T-helper 1 cell treated with Interleukin-12 subunit alpha and Interleukin-12 subunit beta and Interleukin-4 antibody, amounts not matched to agents 30 μg/mL and 1 μg/mL, for 36 hours (primary cell): ENCODE measurements around the gene ZFP62.
"Not testable (repeated sequence)": the region's sequence is repeated elsewhere in the genome, so short reads cannot be mapped to it uniquely, and the experiment has no call there.

Experiments
- H3K27ac Mint-ChIP-seq: one replicate; pipeline ENCODE4 v1.8.0; 2021; ENCODE audit warnings: mild to moderate bottlenecking, mixed read lengths
- H3K27me3 Mint-ChIP-seq: one replicate; pipeline ENCODE4 v1.8.0; 2021; ENCODE audit warnings: low read depth, mixed read lengths
- H3K36me3 Mint-ChIP-seq: one replicate; pipeline ENCODE4 v1.8.0; 2021; ENCODE audit warnings: low read depth, mixed read lengths
- H3K4me1 Mint-ChIP-seq: one replicate; pipeline ENCODE4 v1.8.0; 2021; ENCODE audit warnings: low read depth, mixed read lengths
- H3K4me3 Mint-ChIP-seq: one replicate; pipeline ENCODE4 v1.8.0; 2021; ENCODE audit warnings: mild to moderate bottlenecking, moderate library complexity, mixed read lengths
- H3K9me3 Mint-ChIP-seq: one replicate; pipeline ENCODE4 v1.8.0; 2021; ENCODE audit warnings: mixed read lengths

Gene ZFP62

GRCh38 chr5:180860887-180861822 lies at the start of gene ZFP62:
Gene ZFP62, minus strand, starts transcription at chr5:180861276. Its CDS starts 57 bp downstream, at chr5:180861219.
- Mint-ChIP-seq H3K36me3 (peaks cover 16% of the 10 kb centered on the region), H3K9me3 (no peaks in the 10 kb centered on the region), H3K4me1 (peaks cover 15% of the 10 kb centered on the region), H3K4me3 (peak within 1 kb of the TSS; percentile 96), H3K27me3 (peaks cover 7% of the 10 kb centered on the region), H3K27ac (peak within 1 kb of the TSS; percentile 96)

DNA sequence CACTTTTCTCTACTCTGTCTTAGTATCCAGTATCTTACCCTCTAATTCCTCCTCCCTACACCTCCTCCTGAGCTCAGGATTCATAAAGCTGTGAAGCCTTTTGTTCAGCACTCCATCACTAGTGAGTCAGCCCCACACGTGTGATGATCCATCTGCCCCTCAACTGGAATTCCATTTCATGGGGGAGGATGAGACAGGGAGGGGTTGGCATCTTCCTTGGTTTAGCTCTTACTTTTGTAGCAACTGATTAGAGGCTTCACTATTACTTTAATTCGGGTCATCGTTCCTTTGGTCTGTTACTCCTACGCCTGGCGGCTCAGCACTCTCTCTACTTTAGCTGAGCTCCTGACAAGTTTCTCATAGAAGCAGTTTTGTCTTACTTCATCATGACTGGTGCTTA lies 49.7 kb upstream of the ZFP62 start:
- H3K4me3 Mint-ChIP-seq, result no peak overlapping the region
- no peak overlapping the region for H3K27ac Mint-ChIP-seq
- H3K4me1 Mint-ChIP-seq, result peaks cover 3% of the 10 kb centered on the region
- no peaks in the 10 kb centered on the region for H3K36me3 Mint-ChIP-seq
- H3K9me3 Mint-ChIP-seq, result no peaks in the 10 kb centered on the region
- H3K27me3 Mint-ChIP-seq, result no peaks in the 10 kb centered on the region

- no peaks in the 10 kb centered on the region for H3K27me3 Mint-ChIP-seq
- no peaks in the 10 kb centered on the region for H3K9me3 Mint-ChIP-seq
- H3K27ac Mint-ChIP-seq, result no peak overlapping the region
- no peaks in the 10 kb centered on the region for H3K36me3 Mint-ChIP-seq
- H3K4me3 Mint-ChIP-seq, result no peak overlapping the region
- H3K4me1 Mint-ChIP-seq, result peaks cover 3% of the 10 kb centered on the region
These were observed 49.1 kb upstream of the ZFP62 start for GRCh38 chr5:180910182-180910581.

DNA sequence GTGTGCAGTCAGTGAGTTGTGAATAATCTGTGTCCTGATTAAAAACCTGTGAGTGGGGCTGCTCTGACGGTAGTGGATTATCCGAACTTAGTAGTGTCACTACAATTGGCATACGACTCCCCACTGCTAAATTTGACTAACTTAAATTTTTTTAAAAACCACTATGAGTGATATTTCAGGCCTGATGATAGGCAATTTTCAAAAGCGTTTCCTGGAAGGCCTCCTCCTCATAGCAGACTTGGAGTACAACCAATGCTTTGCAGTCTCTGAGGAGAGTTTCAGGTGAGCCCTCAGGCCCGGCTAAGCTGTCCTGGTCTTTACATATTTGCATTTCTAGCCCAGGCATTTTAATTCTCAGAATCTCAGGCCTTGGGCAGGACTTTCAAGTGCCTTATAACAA lies 48.7 kb upstream of the ZFP62 start:
- H3K4me3 Mint-ChIP-seq, result no peak overlapping the region
- no peaks in the 10 kb centered on the region for H3K9me3 Mint-ChIP-seq
- H3K27ac Mint-ChIP-seq, result no peak overlapping the region
- H3K36me3 Mint-ChIP-seq, result no peaks in the 10 kb centered on the region
- H3K27me3 Mint-ChIP-seq, result no peaks in the 10 kb centered on the region
- H3K4me1 Mint-ChIP-seq, result peaks cover 3% of the 10 kb centered on the region

DNA sequence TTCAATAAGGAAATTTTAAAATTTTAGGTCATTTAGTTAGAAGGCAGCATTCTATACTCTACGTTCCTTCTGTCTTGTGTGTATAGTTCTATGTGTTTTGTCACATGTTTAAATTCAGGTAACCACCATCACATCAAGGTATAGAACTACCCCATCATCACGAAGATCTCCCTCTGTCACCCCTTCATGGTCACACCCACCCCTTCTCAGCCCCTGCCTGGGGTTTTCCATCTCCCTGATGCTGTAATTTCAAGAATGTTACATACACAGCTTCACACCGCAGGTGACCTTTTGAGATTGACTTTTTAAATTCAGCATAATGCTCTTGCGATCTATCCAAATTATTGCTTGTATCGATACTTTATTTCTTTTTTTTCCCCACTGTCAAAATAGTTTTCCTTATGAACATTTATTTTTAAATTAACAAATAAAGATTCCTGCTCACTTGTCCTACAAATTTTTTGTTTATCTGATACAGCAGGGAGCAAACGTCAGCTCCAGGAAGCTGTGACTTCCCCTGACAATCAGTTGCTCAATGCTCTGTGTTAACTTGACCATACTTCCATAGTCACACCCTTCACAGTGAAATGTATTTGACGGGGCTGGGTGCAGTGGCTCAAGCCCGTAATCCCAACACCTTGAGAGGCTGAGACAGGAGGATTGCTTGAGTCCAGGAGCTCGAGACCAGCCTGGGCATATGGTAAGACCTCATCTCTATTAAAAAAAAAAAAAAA lies 48.1 kb upstream of the ZFP62 start:
- Mint-ChIP-seq H3K27me3 (no peaks in the 10 kb centered on the region), H3K4me1 (peaks cover 3% of the 10 kb centered on the region), H3K9me3 (no peaks in the 10 kb centered on the region), H3K4me3 (no peak overlapping the region), H3K36me3 (no peaks in the 10 kb centered on the region), H3K27ac (no peak overlapping the region)

DNA sequence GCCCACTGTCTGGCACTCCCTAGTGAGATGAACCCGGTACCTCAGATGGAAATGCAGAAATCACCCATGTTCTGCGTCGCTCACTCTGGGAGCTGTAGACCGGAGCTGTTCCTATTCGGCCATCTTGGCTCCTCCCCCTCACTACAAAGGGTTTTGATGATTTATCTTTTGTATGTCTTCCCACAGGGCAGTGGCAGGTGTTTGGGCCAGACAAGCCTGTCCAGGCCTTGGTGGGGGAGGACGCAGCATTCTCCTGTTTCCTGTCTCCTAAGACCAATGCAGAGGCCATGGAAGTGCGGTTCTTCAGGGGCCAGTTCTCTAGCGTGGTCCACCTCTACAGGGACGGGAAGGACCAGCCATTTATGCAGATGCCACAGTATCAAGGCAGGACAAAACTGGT lies 47.3 kb upstream of the ZFP62 start:
- Mint-ChIP-seq H3K9me3 (no peaks in the 10 kb centered on the region), H3K4me1 (peaks cover 3% of the 10 kb centered on the region), H3K36me3 (no peaks in the 10 kb centered on the region), H3K27ac (no peak overlapping the region), H3K4me3 (no peak overlapping the region), H3K27me3 (no peaks in the 10 kb centered on the region)

GRCh38 chr5:180901319-180902009 lies 40.4 kb upstream of the ZFP62 start:
- Mint-ChIP-seq H3K4me3 (no peak overlapping the region), H3K27ac (no peak overlapping the region), H3K27me3 (no peaks in the 10 kb centered on the region)

GRCh38 chr5:180900178-180900577 lies 39.1 kb upstream of the ZFP62 start:
- Mint-ChIP-seq H3K27ac (no peak overlapping the region), H3K9me3 (peaks cover 4% of the 10 kb centered on the region), H3K27me3 (no peaks in the 10 kb centered on the region), H3K4me1 (no peaks in the 10 kb centered on the region), H3K4me3 (no peak overlapping the region), H3K36me3 (no peaks in the 10 kb centered on the region)

More at GRCh38 chr5:180901319-180902009, 40.4 kb upstream of the ZFP62 start:
- peaks cover 4% of the 10 kb centered on the region for H3K9me3 Mint-ChIP-seq
- no peaks in the 10 kb centered on the region for H3K36me3 Mint-ChIP-seq
- H3K4me1 Mint-ChIP-seq, result no peaks in the 10 kb centered on the region

- Mint-ChIP-seq H3K27me3 (no peaks in the 10 kb centered on the region), H3K4me1 (no peaks in the 10 kb centered on the region), H3K27ac (no peak within 1 kb of the TSS), H3K4me3 (no peak within 1 kb of the TSS), H3K9me3 (peaks cover 13% of the 10 kb centered on the region), H3K36me3 (no peaks in the 10 kb centered on the region)
These were observed 37.7 kb upstream of the ZFP62 start, which contains the start of gene BTNL8 for GRCh38 chr5:180898621-180899246. Gene BTNL8, plus strand, starts transcription at chr5:180899159. Its CDS starts 152 bp downstream, at chr5:180899311.

- not testable (repeated sequence) for H3K27ac Mint-ChIP-seq, H3K4me1 Mint-ChIP-seq, H3K4me3 Mint-ChIP-seq, H3K36me3 Mint-ChIP-seq
- Mint-ChIP-seq H3K27me3 (peaks cover 10% of the 10 kb centered on the region), H3K9me3 (peaks cover 12% of the 10 kb centered on the region)
These were observed 34.3 kb upstream of the ZFP62 start for GRCh38 chr5:180895330-180895729.

DNA sequence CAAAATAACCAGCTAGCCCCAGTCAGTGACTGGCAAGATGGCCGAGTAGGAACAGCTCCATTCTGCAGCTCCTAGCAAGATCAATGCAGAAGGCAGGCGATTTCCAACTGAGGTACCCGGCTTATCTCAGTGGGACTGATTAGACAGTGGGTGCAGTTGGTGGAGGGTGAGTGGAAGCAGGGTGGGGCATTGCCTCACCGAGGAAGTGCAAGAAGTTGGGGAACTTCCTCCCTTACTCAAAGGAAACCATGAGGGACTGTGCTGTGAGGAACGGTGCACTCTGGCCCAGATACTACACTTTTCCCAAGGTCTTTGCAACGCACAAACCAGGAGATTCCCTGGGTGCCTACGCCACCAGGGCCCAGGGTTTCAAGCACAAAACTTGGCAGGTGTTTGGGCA lies 28.3 kb upstream of the ZFP62 start:
- no peaks in the 10 kb centered on the region for H3K4me1 Mint-ChIP-seq
- peaks cover 21% of the 10 kb centered on the region for H3K27me3 Mint-ChIP-seq
- no peak overlapping the region for H3K4me3 Mint-ChIP-seq
- H3K36me3 Mint-ChIP-seq, result no peaks in the 10 kb centered on the region
- H3K9me3 Mint-ChIP-seq, result peaks cover 10% of the 10 kb centered on the region
- H3K27ac Mint-ChIP-seq, result no peak overlapping the region

GRCh38 chr5:180885845-180886529 lies 24.9 kb upstream of the ZFP62 start:
- H3K9me3 Mint-ChIP-seq, H3K4me3 Mint-ChIP-seq, H3K36me3 Mint-ChIP-seq, H3K4me1 Mint-ChIP-seq, H3K27ac Mint-ChIP-seq: not testable (repeated sequence)
- H3K27me3 Mint-ChIP-seq, result peaks cover 39% of the 10 kb centered on the region

DNA sequence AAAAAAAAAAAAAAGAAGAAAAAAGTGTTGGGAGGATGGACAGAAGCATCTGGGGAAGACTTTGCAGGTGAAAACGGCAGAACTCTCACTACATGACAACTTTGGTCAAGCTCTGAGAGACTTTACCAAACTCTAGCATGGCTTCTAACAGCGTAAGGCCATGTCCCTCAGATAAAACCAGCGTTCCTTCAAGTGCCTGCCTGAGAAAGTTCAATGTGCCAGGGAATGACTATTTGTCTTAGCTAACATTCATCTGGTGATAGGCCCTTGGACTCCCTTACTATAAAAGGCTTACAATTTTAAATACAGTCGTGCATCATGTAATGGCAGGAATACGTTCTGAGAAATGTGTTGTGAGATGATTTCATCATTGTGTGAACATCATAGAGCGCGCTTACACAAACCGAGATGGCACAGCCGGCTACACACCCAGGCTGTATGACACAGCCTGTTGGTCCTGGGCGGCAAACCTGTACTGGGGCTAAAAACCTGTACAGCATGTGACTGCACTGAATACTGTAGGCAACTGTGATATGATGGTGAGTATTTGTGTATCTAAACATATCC lies 14.9 kb upstream of the ZFP62 start:
- H3K4me1 Mint-ChIP-seq, result peaks cover 7% of the 10 kb centered on the region
- no peak overlapping the region for H3K4me3 Mint-ChIP-seq
- no peaks in the 10 kb centered on the region for H3K36me3 Mint-ChIP-seq
- peaks cover under 1% of the 10 kb centered on the region for H3K27me3 Mint-ChIP-seq
- H3K27ac Mint-ChIP-seq, result no peak overlapping the region
- H3K9me3 Mint-ChIP-seq, result no peaks in the 10 kb centered on the region
